B cell (primary cell): ENCODE results near the gene MALRD1. TPM values are rescaled to one million over a fixed set of nuclear protein-coding genes. Genes with fewer than 3 reads are reported as not detected.

Source experiments
- ATAC-seq: fragments of 200-7000 bp; cut with Tn5 transposase; one replicate; pipeline ENCODE4 v1.10.0; 2021; ENCODE audit warnings: low read depth, mild to moderate bottlenecking, moderate number of reproducible peaks, moderate library complexity
- CTCF ChIA-PET: fragments of 350-600 bp; sonication (Branson Sonifier 250); formaldehyde crosslinking; loops from one replicate; lab custom pipeline; 2021; ENCODE audit warnings: antibody characterized with exemption, inconsistent platforms; lab: Charles Lee
- POLR2A ChIA-PET: fragments of 350-600 bp; sonication (Branson Sonifier 250); formaldehyde crosslinking; loops from one replicate; lab custom pipeline; 2021; ENCODE audit warnings: antibody characterized with exemption; lab: Charles Lee
- DNase-seq: peaks from one replicate; pipeline ENCODE4 v3.0.0; 2013
- H2AFZ ChIP-seq: 2 replicates; pipeline ENCODE4 v1.6.1; 2012; ENCODE audit warnings: mild to moderate bottlenecking, low read depth, low read length; ENCODE audit not compliant: insufficient read depth, poor library complexity, severe bottlenecking
- H3K27ac ChIP-seq, 2 donors: 1 replicate in 1 of 2; 2 replicates in 1 of 2; pipeline ENCODE4 v1.5.1; 2012 to 2013; ENCODE audit warnings: low read length in 2 of 2, mild to moderate bottlenecking in 2 of 2, moderate library complexity in 1 of 2
- H3K27me3 ChIP-seq, 4 experiments: fragments of 200-600 bp in 1 of 4; sonication (generic) in 1 of 4; replicated peaks in 1 of 4; 1 replicate in 2 of 4; 2 replicates in 2 of 4; pipeline versions ENCODE4 v1.6.1 to v1.7.0; 2013 to 2016; ENCODE audit warnings: low read length in 3 of 4, mild to moderate bottlenecking in 2 of 4, mixed read lengths in 1 of 4, moderate library complexity in 1 of 4; ENCODE audit not compliant: insufficient read depth in 4 of 4, control insufficient read depth in 3 of 4; ENCODE audit errors: control extremely low read depth in 1 of 4
- H3K36me3 ChIP-seq, 2 experiments: replicated peaks in 1 of 2; 1 replicate in 1 of 2; 2 replicates in 1 of 2; pipeline versions ENCODE4 v1.6.1 to v1.7.1; 2013; ENCODE audit warnings: low read length in 1 of 2; ENCODE audit not compliant: insufficient read depth in 2 of 2, control insufficient read depth in 1 of 2; ENCODE audit errors: control extremely low read depth in 1 of 2, extremely low read depth in 1 of 2
- H3K4me1 ChIP-seq, 2 donors: fragments of 200-600 bp in 1 of 2; sonication (generic) in 1 of 2; 1 replicate in 1 of 2; 2 replicates in 1 of 2; pipeline versions ENCODE4 v1.5.1 to v1.6.1; 2013 to 2017; ENCODE audit warnings: low read length in 2 of 2; ENCODE audit not compliant: control insufficient read depth in 2 of 2, insufficient read depth in 2 of 2
- H3K4me2 ChIP-seq: replicated peaks from 2 replicates; pipeline ENCODE3; 2012; ENCODE audit warnings: mild to moderate bottlenecking, low read depth, low read length; ENCODE audit not compliant: poor library complexity, severe bottlenecking
- H3K4me3 ChIP-seq, 5 experiments: fragments of 200-600 bp in 1 of 5; sonication (generic) in 1 of 5; 1 replicate in 3 of 5; 2 replicates in 2 of 5; pipeline versions ENCODE4 v1.5.1 to v1.7.0; 2011 to 2016; ENCODE audit warnings: low read length in 4 of 5, mild to moderate bottlenecking in 4 of 5, low read depth in 2 of 5, control low read depth in 1 of 5, moderate library complexity in 1 of 5; ENCODE audit not compliant: insufficient read depth in 1 of 5; ENCODE audit errors: control extremely low read depth in 1 of 5, extremely low read depth in 1 of 5
- H3K79me2 ChIP-seq: fragments of 200-600 bp; sonication (generic); one replicate; pipeline ENCODE4 v1.6.0; 2016; ENCODE audit warnings: low read length; ENCODE audit not compliant: control insufficient read depth, insufficient read depth
- H3K9ac ChIP-seq: fragments of 200-600 bp; sonication (generic); 2 replicates; pipeline ENCODE4 v1.6.1; 2017; ENCODE audit warnings: mild to moderate bottlenecking, low read length, moderate library complexity
- H3K9me3 ChIP-seq, 3 donors: one replicate each; pipeline versions ENCODE4 v1.6.1 to v1.7.1; 2013; ENCODE audit warnings: low read length in 2 of 3; ENCODE audit not compliant: control insufficient read depth in 2 of 3, insufficient read depth in 1 of 3; ENCODE audit errors: control extremely low read depth in 1 of 3
- H4K20me1 ChIP-seq: 2 replicates; pipeline ENCODE4 v1.6.0; 2012; ENCODE audit warnings: mild to moderate bottlenecking, low read length; ENCODE audit not compliant: insufficient read depth, control insufficient read depth, poor library complexity, severe bottlenecking
- H3K27ac Mint-ChIP-seq: one replicate; pipeline ENCODE4 v1.8.0; 2021; ENCODE audit warnings: mixed read lengths
- H3K27me3 Mint-ChIP-seq: one replicate; pipeline ENCODE4 v1.8.0; 2021; ENCODE audit warnings: mixed read lengths
- H3K4me1 Mint-ChIP-seq: one replicate; pipeline ENCODE4 v1.8.0; 2021; ENCODE audit warnings: mixed read lengths
- H3K4me3 Mint-ChIP-seq: one replicate; pipeline ENCODE4 v1.8.0; 2021; ENCODE audit warnings: mixed read lengths
- H3K9me3 Mint-ChIP-seq: one replicate; pipeline ENCODE4 v1.8.0; 2022; ENCODE audit warnings: mixed read lengths; ENCODE audit not compliant: insufficient read depth
- CTCF ChIP-seq: fragments of 200-600 bp; IDR thresholded peaks from one replicate; pipeline ENCODE4 v1.8.0; 2022; ENCODE audit warnings: antibody characterized with exemption, mild to moderate bottlenecking
- EZH2 ChIP-seq: IDR thresholded peaks from 2 replicates; pipeline ENCODE4 v1.6.1; 2012; ENCODE audit warnings: borderline replicate concordance, low read depth, mild to moderate bottlenecking, moderate library complexity, low read length; ENCODE audit not compliant: insufficient read depth, poor library complexity, severe bottlenecking
- WGBS: methylation state at CpG from one replicate; pipeline ENCODE4 v1.1.5; 2013; ENCODE audit warnings: missing lambda C conversion rate; ENCODE audit not compliant: insufficient coverage; 5-methylcytosine and 5-hydroxymethylcytosine counted together
- intact Hi-C: fragments of 100-400 bp; cut with micrococcal nuclease; formaldehyde crosslinking; loops from one replicate; pipeline ENCODE4 v1.10.0; 2022
- polyA plus RNA-seq: library from polyadenylated mRNA; depleted of rRNA; stranded (reverse); fragments of >200 nt; gene quantifications from 2 replicates; pipeline ENCODE4 v1.2.3, GENCODE V29; 2012
- total RNA-seq, 2 donors: library from RNA; stranded (reverse); fragments of 120-200 nt in 1 of 2; gene quantifications; 1 replicate in 1 of 2; 2 replicates in 1 of 2; pipeline versions ENCODE4 v1.2.3 to v1.2.4, GENCODE V29; 2013 to 2022

MALRD1 gene
- total and polyA plus RNA-seq, 2 donors (not counting 1 experiment from before 2014, with no cell fraction given) = not detected

GRCh38 chr10:19708031-19708430 is 659.4 kb downstream of the MALRD1 start:
- H3K27ac ChIP-seq = no peak overlapping the region
- peaks cover 13% of the 10 kb centered on the region for H3K9me3 Mint-ChIP-seq

GRCh38 chr10:19710600-19710999 is 662.0 kb downstream of the MALRD1 start:
- Histone ChIP-seq H3K79me2 (no peaks in the 10 kb centered on the region), H3K4me2 (no peak overlapping the region), H3K27ac (no peak overlapping the region), H3K9ac (no peak overlapping the region), H3K9me3 (peaks cover 0 to 18% (median 8%) of the 10 kb centered on the region in 3 donors), H2AFZ (no peak overlapping the region), H3K36me3 (no peaks in the 10 kb centered on the region), H3K27me3 (no peaks in the 10 kb centered on the region), H3K4me1 (no peaks in the 10 kb centered on the region), H4K20me1 (no peaks in the 10 kb centered on the region), H3K4me3 (no peak overlapping the region)
- Mint-ChIP-seq H3K4me3 (no peak overlapping the region), H3K9me3 (peaks cover 14% of the 10 kb centered on the region), H3K4me1 (no peaks in the 10 kb centered on the region), H3K27ac (no peak overlapping the region), H3K27me3 (no peaks in the 10 kb centered on the region)
- ATAC-seq (no peak), DNase-seq (no peak)
- POLR2A ChIA-PET = no interaction called here
- intact Hi-C loops = no loop called here
- CTCF ChIA-PET = no interaction called here
- WGBS = no CpG with 5 or more reads among the region's 3 CpGs
- TF ChIP-seq EZH2 (no peak), CTCF (no peak)

More at GRCh38 chr10:19708031-19708430, 659.4 kb downstream of the MALRD1 start:
- Mint-ChIP-seq H3K27me3 (no peaks in the 10 kb centered on the region), H3K4me3 (no peak overlapping the region), H3K4me1 (no peaks in the 10 kb centered on the region), H3K27ac (no peak overlapping the region)
- H4K20me1 ChIP-seq = no peaks in the 10 kb centered on the region
- no peak overlapping the region for H2AFZ ChIP-seq
- H3K79me2 ChIP-seq = no peaks in the 10 kb centered on the region
- no peaks in the 10 kb centered on the region for H3K4me1 ChIP-seq
- peaks cover 0 to 18% (median 0%) of the 10 kb centered on the region in 3 donors for H3K9me3 ChIP-seq
- ATAC-seq (no peak), DNase-seq (no peak)
- no peak overlapping the region for H3K4me3 ChIP-seq
- intact Hi-C loops = no loop called here
- CTCF ChIA-PET = no interaction called here
- no peak overlapping the region for H3K9ac ChIP-seq
- no peaks in the 10 kb centered on the region for H3K36me3 ChIP-seq
- no peak for TF ChIP-seq EZH2
- no peak for TF ChIP-seq CTCF
- H3K4me2 ChIP-seq = no peak overlapping the region
- no peaks in the 10 kb centered on the region for H3K27me3 ChIP-seq
- POLR2A ChIA-PET = no interaction called here
